Measurements from ENCODE around the gene PTS. TPM values are rescaled to one million over a fixed set of nuclear protein-coding genes. Genes with fewer than 3 reads are reported as not detected.

Gene PTS
- total and polyA plus RNA-seq, 4 donors, result 11.3 to 106 (median 49.5) TPM

GRCh38 chr11:112249871-112250610, 23.8 kb downstream of the PTS start:
- TF ChIP-seq FOXA1 (IDR thresholded peaks at IDR 0.05) (no peak), CTCF (IDR thresholded peaks at IDR 0.05; ENCODE audit: low read depth, low read length, missing input control) (no peak), YY1 (IDR thresholded peaks at IDR 0.05) (no peak), EGR1 (IDR thresholded peaks at IDR 0.05; ENCODE audit: low read depth in 2 of 2) (no peak), HNF4A (conservative IDR thresholded peaks at IDR 0.05) (no peak), HNF4G (IDR thresholded peaks at IDR 0.05) (no peak), RXRA (IDR thresholded peaks at IDR 0.05) (no peak), TAF1 (conservative IDR thresholded peaks at IDR 0.05) (no peak), REST (IDR thresholded peaks at IDR 0.05) (no peak), RAD21 (IDR thresholded peaks at IDR 0.05) (no peak), FOXA2 (IDR thresholded peaks at IDR 0.05) (no peak), SP1 (IDR thresholded peaks at IDR 0.05) (no peak)
- TF ChIP-seq, protein P1, sequence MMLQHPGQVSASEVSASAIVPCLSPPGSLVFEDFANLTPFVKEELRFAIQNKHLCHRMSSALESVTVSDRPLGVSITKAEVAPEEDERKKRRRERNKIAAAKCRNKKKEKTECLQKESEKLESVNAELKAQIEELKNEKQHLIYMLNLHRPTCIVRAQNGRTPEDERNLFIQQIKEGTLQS (IDR thresholded peaks at IDR 0.05), result no peak
- TF ChIP-seq, protein P2, sequence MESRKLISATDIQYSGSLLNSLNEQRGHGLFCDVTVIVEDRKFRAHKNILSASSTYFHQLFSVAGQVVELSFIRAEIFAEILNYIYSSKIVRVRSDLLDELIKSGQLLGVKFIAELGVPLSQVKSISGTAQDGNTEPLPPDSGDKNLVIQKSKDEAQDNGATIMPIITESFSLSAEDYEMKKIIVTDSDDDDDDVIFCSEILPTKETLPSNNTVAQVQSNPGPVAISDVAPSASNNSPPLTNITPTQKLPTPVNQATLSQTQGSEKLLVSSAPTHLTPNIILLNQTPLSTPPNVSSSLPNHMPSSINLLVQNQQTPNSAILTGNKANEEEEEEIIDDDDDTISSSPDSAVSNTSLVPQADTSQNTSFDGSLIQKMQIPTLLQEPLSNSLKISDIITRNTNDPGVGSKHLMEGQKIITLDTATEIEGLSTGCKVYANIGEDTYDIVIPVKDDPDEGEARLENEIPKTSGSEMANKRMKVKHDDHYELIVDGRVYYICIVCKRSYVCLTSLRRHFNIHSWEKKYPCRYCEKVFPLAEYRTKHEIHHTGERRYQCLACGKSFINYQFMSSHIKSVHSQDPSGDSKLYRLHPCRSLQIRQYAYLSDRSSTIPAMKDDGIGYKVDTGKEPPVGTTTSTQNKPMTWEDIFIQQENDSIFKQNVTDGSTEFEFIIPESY (IDR thresholded peaks at IDR 0.05), result no peak
- no peaks in the 10 kb centered on the region for H3K4me1 ChIP-seq (ENCODE audit: control insufficient read depth in 4 of 4, insufficient read depth in 4 of 4, low read length in 3 of 4)
- DNase-seq (ENCODE audit: low spot score), result no peak
- H3K9me3 ChIP-seq (ENCODE audit: control insufficient read depth in 4 of 4, low read length in 3 of 4), result no peaks in the 10 kb centered on the region
- no peak overlapping the region for H3K9ac ChIP-seq (ENCODE audit: low read depth in 1 of 2, low read length in 2 of 2)
- no peak overlapping the region for H3K4me3 ChIP-seq (ENCODE audit: low read depth in 1 of 3, low read length in 3 of 3)
- H3K27ac ChIP-seq (ENCODE audit: low read depth in 1 of 2, low read length in 2 of 2), result no peak overlapping the region
- WGBS, result 83% methylated on average over 8 of the region's 8 CpGs
- no peaks in the 10 kb centered on the region for H3K36me3 ChIP-seq (ENCODE audit: control insufficient read depth in 4 of 4, insufficient read depth in 3 of 4, low read depth in 1 of 4, low read length in 3 of 4)
- H3K27me3 ChIP-seq (ENCODE audit: control insufficient read depth in 4 of 4, insufficient read depth in 4 of 4, low read length in 3 of 4), result no peaks in the 10 kb centered on the region

- no peak for DNase-seq (ENCODE audit: low spot score)
- no peak overlapping the region for H3K4me3 ChIP-seq (ENCODE audit: low read depth in 1 of 3, low read length in 3 of 3)
- H3K9me3 ChIP-seq (ENCODE audit: control insufficient read depth in 4 of 4, low read length in 3 of 4), result no peaks in the 10 kb centered on the region
- no peaks in the 10 kb centered on the region for H3K36me3 ChIP-seq (ENCODE audit: control insufficient read depth in 4 of 4, insufficient read depth in 3 of 4, low read depth in 1 of 4, low read length in 3 of 4)
- 99% methylated on average over 3 of the region's 3 CpGs for WGBS
- no peak overlapping the region for H3K9ac ChIP-seq (ENCODE audit: low read depth in 1 of 2, low read length in 2 of 2)
- no peak overlapping the region for H3K27ac ChIP-seq (ENCODE audit: low read depth in 1 of 2, low read length in 2 of 2)
- no peaks in the 10 kb centered on the region for H3K4me1 ChIP-seq (ENCODE audit: control insufficient read depth in 4 of 4, insufficient read depth in 4 of 4, low read length in 3 of 4)
- no peaks in the 10 kb centered on the region for H3K27me3 ChIP-seq (ENCODE audit: control insufficient read depth in 4 of 4, insufficient read depth in 4 of 4, low read length in 3 of 4)
- TF ChIP-seq NR2F2 (IDR thresholded peaks at IDR 0.05) (no peak), FOXA1 (IDR thresholded peaks at IDR 0.05) (no peak), EGR1 (IDR thresholded peaks at IDR 0.05; ENCODE audit: low read depth in 2 of 2) (no peak), MAX (IDR thresholded peaks at IDR 0.05) (no peak), CTCF (IDR thresholded peaks at IDR 0.05; ENCODE audit: low read depth, low read length, missing input control) (no peak), TAF1 (conservative IDR thresholded peaks at IDR 0.05) (no peak), JUND (IDR thresholded peaks at IDR 0.05) (no peak)
- TF ChIP-seq, protein P2 (IDR thresholded peaks at IDR 0.05), result no peak
These were observed 27.5 kb downstream of the PTS start for GRCh38 chr11:112253605-112254242.

Measured in liver (tissue), 9 donors.